ENCODE data around the gene NSMCE1. TPM values are rescaled to one million over a fixed set of nuclear protein-coding genes. Genes with fewer than 3 reads are reported as not detected.

Gene NSMCE1
- total and polyA plus RNA-seq, 2 of the 4 experiments (the other 2 are of a cell fraction), result 47.5 to 120 TPM

GRCh38 chr16:27286451-27286850 is 17.9 kb upstream of the NSMCE1 start:
- no peaks in the 10 kb centered on the region for H3K27me3 ChIP-seq (ENCODE audit: control insufficient read depth, insufficient read depth, low read length)
- intact Hi-C loops (cut with micrococcal nuclease), result no loop called here

More at GRCh38 chr16:27286451-27286850, 17.9 kb upstream of the NSMCE1 start:
- Histone ChIP-seq H4K5ac (ENCODE audit: low read depth, low read length) (peak overlapping the region; percentile 79), H4K8ac (ENCODE audit: low read depth in 2 of 2, low read length in 2 of 2) (peak overlapping the region; percentile 48 to 94), H2BK20ac (ENCODE audit: low read depth, low read length) (peak overlapping the region; percentile 99), H3K9me3 (ENCODE audit: control insufficient read depth, insufficient read depth, low read length) (no peaks in the 10 kb centered on the region), H4K20me1 (ENCODE audit: insufficient read depth, low read length) (no peaks in the 10 kb centered on the region), H3K14ac (replicated peaks; ENCODE audit: low read depth, low read length) (peak overlapping the region; percentile 98), H3K27ac (ENCODE audit: insufficient read depth, low read length) (peak overlapping the region; percentile 84), H3K4me1 (ENCODE audit: control insufficient read depth, insufficient read depth, low read length) (peaks cover 13% of the 10 kb centered on the region), H4K91ac (ENCODE audit: insufficient read depth, low read depth, low read length) (peak overlapping the region; percentile 96), H3K4me2 (ENCODE audit: low read depth, low read length) (peak overlapping the region; percentile 13; the same call in 1 of the 2 replicates), H3K9ac (ENCODE audit: low read depth, low read length) (0 out of 2 replicates have a peak overlapping the region, but pooled peaks have one; percentile 2), H2BK5ac (ENCODE audit: low read depth, low read length, poor library complexity, severe bottlenecking) (peak overlapping the region; percentile 92), H3K9me1 (ENCODE audit: insufficient read depth, low read length) (peaks cover 28% of the 10 kb centered on the region), H2AFZ (replicated peaks; ENCODE audit: low read length, poor library complexity) (peak overlapping the region; percentile 77), H2BK15ac (ENCODE audit: low read depth, low read length) (peak overlapping the region; percentile 96), H2AK5ac (ENCODE audit: low read depth, low read length) (peak overlapping the region; percentile 98), H3K4me3 (ENCODE audit: insufficient read depth, low read depth, low read length) (no peak overlapping the region), H2AK9ac (replicated peaks; ENCODE audit: low read depth, low read length, poor library complexity) (peak overlapping the region; percentile 76), H3K36me3 (ENCODE audit: control insufficient read depth, insufficient read depth, low read length) (no peaks in the 10 kb centered on the region), H3K79me1 (ENCODE audit: low read depth in 1 of 2, low read length in 2 of 2) (peaks cover 0 to 12% of the 10 kb centered on the region in 2 experiments; a peak in 1 of 4 replicates), H2BK120ac (ENCODE audit: low read depth, low read length) (peak overlapping the region; percentile 99), H3K18ac (ENCODE audit: low read depth, low read length) (peak overlapping the region; percentile 86), H3K4ac (ENCODE audit: low read depth, low read length) (peak overlapping the region; percentile 99), H3K23ac (ENCODE audit: low read depth, low read length) (peak overlapping the region; percentile 96), H3K56ac (ENCODE audit: extremely low read depth, insufficient read depth, low read length) (peak overlapping the region; percentile 67)
- DNase-seq (peak; percentile 97), ATAC-seq (ENCODE audit: low read depth) (peak; percentile 97)
- TF ChIP-seq NFE2L2 (IDR thresholded peaks at IDR 0.05; ENCODE audit: low read depth, low read length) (no peak), RFX5 (IDR thresholded peaks at IDR 0.05; ENCODE audit: low read depth, low read length) (no peak), CEBPB (IDR thresholded peaks at IDR 0.05; ENCODE audit: low read depth, low read length) (0 out of 2 replicates have a peak, but pooled peaks have one; percentile 23), MXI1 (IDR thresholded peaks at IDR 0.05; ENCODE audit: borderline replicate concordance, low read depth, low read length) (no peak), FOS (IDR thresholded peaks at IDR 0.05; ENCODE audit: low read depth, low read length) (peak; percentile 59; the same call in 1 of the 2 replicates), BHLHE40 (IDR thresholded peaks at IDR 0.05; ENCODE audit: low read depth, low read length) (no peak), CTCF (conservative IDR thresholded peaks at IDR 0.05; ENCODE audit: low read depth, low read length) (no peak)
- POLR2A ChIA-PET (ENCODE audit: unreplicated experiment), result no interaction called here
- in situ Hi-C loops (cut with MboI; ENCODE audit: low sequenced_read_pairs), result no loop called here
- WGBS, 2 experiments (ENCODE audit: extremely low coverage in 2 of 2, insufficient read length in 1 of 2), result no CpG with 5 or more reads among the region's 4 CpGs
- BruUV-seq (replicated peaks), result no TSS peak
- CTCF ChIA-PET, result interaction anchor here (1.5 kb wide), 1 partner anchor 52 kb away, joined by 3 read pairs; no protein-coding TSS in a partner anchor
- dilution Hi-C loops (cut with HindIII; ENCODE audit: low sequenced_read_pairs, unreplicated experiment), result no loop called here
